H9 (cell line): ENCODE measurements around the gene UQCRC2. TPM values are rescaled to one million over a fixed set of nuclear protein-coding genes. Genes with fewer than 3 reads are reported as not detected.

Source experiments
- DNase-seq: peaks from one replicate; pipeline ENCODE4 v3.0.0-alpha.2; 2017
- H2AFZ ChIP-seq: one replicate; pipeline ENCODE4 v1.6.1; 2013; ENCODE audit warnings: mild to moderate bottlenecking, low read length, control low read depth, moderate library complexity
- H2AK5ac ChIP-seq: 2 replicates; pipeline ENCODE4 v1.6.1; 2013; ENCODE audit warnings: low read length, control low read depth, mixed read lengths; ENCODE audit not compliant: insufficient read length
- H2BK120ac ChIP-seq: one replicate; pipeline ENCODE4 v1.6.1; 2013; ENCODE audit warnings: low read depth, mild to moderate bottlenecking, low read length, control low read depth, inconsistent platforms; ENCODE audit not compliant: poor library complexity, severe bottlenecking
- H2BK12ac ChIP-seq: 2 replicates; pipeline ENCODE4 v1.6.1; 2013; ENCODE audit warnings: low read length, control low read depth, mixed read lengths, low read depth; ENCODE audit not compliant: insufficient read length
- H2BK15ac ChIP-seq: 2 replicates; pipeline ENCODE4 v1.6.1; 2013; ENCODE audit warnings: low read depth, low read length, control low read depth
- H2BK20ac ChIP-seq: one replicate; pipeline ENCODE4 v1.6.1; 2013; ENCODE audit warnings: low read depth, mild to moderate bottlenecking, low read length, control low read depth, inconsistent platforms; ENCODE audit not compliant: poor library complexity, severe bottlenecking
- H2BK5ac ChIP-seq: 2 replicates; pipeline ENCODE4 v1.6.1; 2013; ENCODE audit warnings: low read length, control low read depth, mixed read lengths; ENCODE audit not compliant: insufficient read length
- H3K14ac ChIP-seq: 2 replicates; pipeline ENCODE4 v1.6.1; 2013; ENCODE audit warnings: low read length, control low read depth; ENCODE audit not compliant: insufficient read depth
- H3K18ac ChIP-seq: 2 replicates; pipeline ENCODE4 v1.6.1; 2013; ENCODE audit warnings: low read depth, mild to moderate bottlenecking, mixed read lengths, low read length, control low read depth; ENCODE audit not compliant: insufficient read length
- H3K23ac ChIP-seq: 2 replicates; pipeline ENCODE4 v1.6.1; 2013; ENCODE audit warnings: low read length, control low read depth, mixed read lengths, low read depth; ENCODE audit not compliant: insufficient read length
- H3K23me2 ChIP-seq: 2 replicates; pipeline ENCODE4 v1.6.1; 2013; ENCODE audit warnings: low read depth, mild to moderate bottlenecking, mixed read lengths, low read length, control low read depth; ENCODE audit not compliant: insufficient read length, poor library complexity, severe bottlenecking
- H3K27ac ChIP-seq: 2 replicates; pipeline ENCODE4 v1.5.1; 2013; ENCODE audit warnings: low read length, control low read depth, mixed read lengths, low read depth; ENCODE audit not compliant: insufficient read length
- H3K27me3 ChIP-seq: 2 replicates; pipeline ENCODE4 v1.6.1; 2013; ENCODE audit warnings: low read length, control low read depth, inconsistent platforms; ENCODE audit not compliant: insufficient read depth
- H3K4ac ChIP-seq: 2 replicates; pipeline ENCODE4 v1.6.1; 2013; ENCODE audit warnings: low read depth, mild to moderate bottlenecking, control low read depth, inconsistent platforms, low read length, moderate library complexity
- H3K4me1 ChIP-seq: 2 replicates; pipeline ENCODE4 v1.6.1; 2013; ENCODE audit warnings: low read length, control low read depth, inconsistent platforms; ENCODE audit not compliant: insufficient read depth
- H3K4me2 ChIP-seq: 2 replicates; pipeline ENCODE4 v1.6.1; 2013; ENCODE audit warnings: low read length, control low read depth, mixed read lengths; ENCODE audit not compliant: insufficient read length, insufficient read depth
- H3K56ac ChIP-seq: 2 replicates; pipeline ENCODE4 v1.6.1; 2013; ENCODE audit warnings: low read depth, mild to moderate bottlenecking, mixed read lengths, low read length, control low read depth; ENCODE audit not compliant: insufficient read length
- H3K79me1 ChIP-seq: 2 replicates; pipeline ENCODE4 v1.6.1; 2013; ENCODE audit warnings: low read depth, mild to moderate bottlenecking, moderate library complexity, low read length, control low read depth, inconsistent platforms; ENCODE audit not compliant: insufficient read depth, poor library complexity, severe bottlenecking
- H3K79me2 ChIP-seq: 2 replicates; pipeline ENCODE4 v1.6.1; 2013; ENCODE audit warnings: low read length, control low read depth, inconsistent platforms; ENCODE audit not compliant: insufficient read depth
- H3K9ac ChIP-seq: 2 replicates; pipeline ENCODE4 v1.6.1; 2013; ENCODE audit warnings: low read length, control low read depth, mixed read lengths; ENCODE audit not compliant: insufficient read length; ENCODE audit errors: extremely low read depth
- H3K9me3 ChIP-seq: one replicate; pipeline ENCODE4 v1.6.1; 2013; ENCODE audit warnings: low read depth, low read length, inconsistent platforms; ENCODE audit not compliant: control insufficient read depth
- H3T11ph ChIP-seq: one replicate; pipeline ENCODE4 v1.6.1; 2013; ENCODE audit warnings: mild to moderate bottlenecking, low read length, control low read depth, inconsistent platforms
- H4K20me1 ChIP-seq: one replicate; pipeline ENCODE4 v1.6.1; 2013; ENCODE audit not compliant: control insufficient read depth, insufficient read length, insufficient read depth
- H4K5ac ChIP-seq: 2 replicates; pipeline ENCODE4 v1.6.1; 2013; ENCODE audit warnings: low read depth, mild to moderate bottlenecking, mixed read lengths, low read length, control low read depth; ENCODE audit not compliant: insufficient read length
- H4K8ac ChIP-seq: replicated peaks from 2 replicates; pipeline ENCODE4 v1.6.1; 2013; ENCODE audit warnings: low read length, control low read depth, mixed read lengths, low read depth; ENCODE audit not compliant: insufficient read length
- H4K91ac ChIP-seq: 2 replicates; pipeline ENCODE4 v1.6.1; 2013; ENCODE audit warnings: low read depth, mild to moderate bottlenecking, moderate library complexity, mixed read lengths, low read length, control low read depth; ENCODE audit not compliant: insufficient read length
- H3K27ac Mint-ChIP-seq, 3 experiments: 2 replicates in 2 of 3; 3 replicates in 1 of 3; pipeline ENCODE4 v1.8.0; 2020 to 2021; ENCODE audit warnings: mixed read lengths in 3 of 3, mild to moderate bottlenecking in 1 of 3, moderate library complexity in 1 of 3
- H3K27me3 Mint-ChIP-seq: 2 replicates; pipeline ENCODE4 v1.8.0; 2021; ENCODE audit warnings: low read depth, mild to moderate bottlenecking, moderate library complexity, mixed read lengths
- H3K36me3 Mint-ChIP-seq, 3 experiments: 2 replicates in 2 of 3; 3 replicates in 1 of 3; pipeline ENCODE4 v1.8.0; 2020 to 2021; ENCODE audit warnings: low read depth in 3 of 3, mixed read lengths in 3 of 3; ENCODE audit not compliant: insufficient read depth in 1 of 3
- H3K4me1 Mint-ChIP-seq, 2 experiments: 2 replicates each; pipeline ENCODE4 v1.8.0; 2020; ENCODE audit warnings: mixed read lengths in 2 of 2
- H3K4me3 Mint-ChIP-seq, 2 experiments: 2 replicates in 1 of 2; 3 replicates in 1 of 2; pipeline ENCODE4 v1.8.0; 2020 to 2021; ENCODE audit warnings: mild to moderate bottlenecking in 2 of 2, mixed read lengths in 2 of 2, moderate library complexity in 1 of 2
- H3K9me3 Mint-ChIP-seq, 2 experiments: 2 replicates in 1 of 2; 3 replicates in 1 of 2; pipeline ENCODE4 v1.8.0; 2020; ENCODE audit warnings: mild to moderate bottlenecking in 2 of 2, mixed read lengths in 2 of 2, moderate library complexity in 1 of 2
- CTCF ChIP-seq: fragments of 200-600 bp; sonication (generic); conservative IDR thresholded peaks from 3 replicates; pipeline ENCODE4 v1.8.0; 2021; ENCODE audit warnings: antibody characterized with exemption, mild to moderate bottlenecking
- WGBS: extraction: QIAGEN DNeasy Blood & Tissue Kit; methylation state at CpG from one replicate; pipeline ENCODE4 v1.1.7; 2013; ENCODE audit warnings: missing lambda C conversion rate, low lambda C conversion rate, mixed read lengths; ENCODE audit not compliant: insufficient read length; ENCODE audit errors: extremely low coverage; 5-methylcytosine and 5-hydroxymethylcytosine counted together
- total RNA-seq: library from RNA; stranded (reverse); gene quantifications from 2 replicates; pipeline ENCODE4 v1.2.1, GENCODE V29; 2021

The UQCRC2 gene
- total RNA-seq, 1 experiment from 2014 or later: 228 TPM

DNA sequence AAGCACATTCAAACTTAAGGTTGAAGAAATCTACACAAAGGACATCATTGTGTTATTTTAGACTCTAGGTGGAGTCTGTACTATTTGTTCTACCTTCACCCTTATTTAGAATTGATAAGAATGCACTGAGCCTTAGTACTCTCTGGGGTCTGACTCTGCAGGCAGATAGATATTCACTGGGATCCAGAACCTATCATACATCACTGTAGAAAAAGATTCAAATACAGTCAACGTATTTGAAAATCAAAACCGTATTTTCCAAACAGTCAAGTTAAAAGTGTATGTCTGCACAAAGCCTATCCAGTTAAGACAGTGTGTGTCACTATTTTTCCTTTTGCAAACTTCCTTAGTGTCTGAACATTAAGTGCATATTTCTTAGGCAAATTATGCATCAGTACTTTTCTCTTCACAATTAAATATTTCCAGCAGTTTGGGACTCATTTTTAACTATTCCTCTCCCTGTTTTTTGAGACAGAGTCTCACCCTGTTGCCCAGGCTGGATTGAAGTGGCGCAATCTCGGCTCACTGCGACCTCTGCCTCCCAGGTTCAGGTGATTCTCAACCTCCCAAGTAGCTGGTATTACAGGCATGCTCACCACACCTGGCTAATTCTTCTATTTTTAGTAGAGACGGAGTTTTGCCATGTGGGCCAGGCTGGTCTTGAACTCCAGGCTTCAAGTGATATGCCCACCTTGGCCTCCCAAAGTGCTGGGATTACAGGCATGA, 77.1 kb downstream of the UQCRC2 start:
- Histone ChIP-seq H4K20me1 (no peaks in the 10 kb centered on the region), H3T11ph (no peak overlapping the region)
- no CpG with 5 or more reads among the region's 6 CpGs for WGBS

More for the DNA sequence above, 77.1 kb downstream of the UQCRC2 start:
- H3K27ac ChIP-seq: no peak overlapping the region
- H3K23ac ChIP-seq: no peak overlapping the region
- H2AFZ ChIP-seq: no peak overlapping the region
- H3K14ac ChIP-seq: no peak overlapping the region
- H3K79me1 ChIP-seq: no peaks in the 10 kb centered on the region
- no peak overlapping the region for H3K9ac ChIP-seq
- no peak overlapping the region for H4K5ac ChIP-seq
- no peak overlapping the region for H2BK120ac ChIP-seq
- no peak overlapping the region for H2BK20ac ChIP-seq
- no peak overlapping the region for H3K4ac ChIP-seq
- no peaks in the 10 kb centered on the region for H3K27me3 ChIP-seq
- peaks cover 5 to 8% of the 10 kb centered on the region in 2 experiments for H3K4me1 Mint-ChIP-seq
- no peak for TF ChIP-seq CTCF
- no peak overlapping the region for H2AK5ac ChIP-seq
- no peak overlapping the region for H2BK5ac ChIP-seq
- no peaks in the 10 kb centered on the region for H3K27me3 Mint-ChIP-seq
- no peaks in the 10 kb centered on the region for H3K79me2 ChIP-seq
- DNase-seq: no peak
- no peak overlapping the region for H2BK12ac ChIP-seq
- no peak overlapping the region for H4K8ac ChIP-seq
- no peaks in the 10 kb centered on the region for H3K23me2 ChIP-seq
- H3K9me3 Mint-ChIP-seq: no peaks in the 10 kb centered on the region
- peaks cover 0 to 4% (median 0%) of the 10 kb centered on the region in 3 experiments; a peak in 3 of 7 replicates for H3K36me3 Mint-ChIP-seq
- H3K18ac ChIP-seq: no peak overlapping the region
- H3K4me3 Mint-ChIP-seq: no peak overlapping the region
- no peak overlapping the region for H3K4me2 ChIP-seq
- H3K9me3 ChIP-seq: no peaks in the 10 kb centered on the region
- H3K4me1 ChIP-seq: no peaks in the 10 kb centered on the region; the same call in 1 of the 2 replicates
- no peak overlapping the region for H3K56ac ChIP-seq
- H2BK15ac ChIP-seq: no peak overlapping the region
- H3K27ac Mint-ChIP-seq: no peak overlapping the region; a peak in 1 of 7 replicates
- no peak overlapping the region for H4K91ac ChIP-seq
